ENCODE measurements around the gene DDX20.

DDX20 gene

GRCh38 chr1:111747947-111748346 lies 7.8 kb upstream of the DDX20 start:
- DNase-seq (ENCODE audit: low read depth) = no peak

- no peak for DNase-seq (ENCODE audit: low read depth)
These were observed 6.1 kb upstream of the DDX20 start for GRCh38 chr1:111749628-111750027.

- no peak for DNase-seq (ENCODE audit: low read depth)
These were observed 4.8 kb upstream of the DDX20 start for GRCh38 chr1:111750856-111751255.

- DNase-seq (ENCODE audit: low read depth) = no peak
These were observed 3.7 kb upstream of the DDX20 start for GRCh38 chr1:111751906-111752575.

- peak; percentile 6 for DNase-seq (ENCODE audit: low read depth)
These were observed 744 bp upstream of the DDX20 start for GRCh38 chr1:111754984-111755330.

GRCh38 chr1:111756124-111756513 lies 418 bp downstream of the DDX20 start:
- no peak for DNase-seq (ENCODE audit: low read depth)

- DNase-seq (ENCODE audit: low read depth) = no peak
These were observed 2.7 kb downstream of the DDX20 start for GRCh38 chr1:111758373-111758772.

GRCh38 chr1:111761717-111762116 lies 6.0 kb downstream of the DDX20 start:
- DNase-seq (ENCODE audit: low read depth) = no peak

GRCh38 chr1:111762332-111762731 lies 6.6 kb downstream of the DDX20 start:
- no peak for DNase-seq (ENCODE audit: low read depth)

GRCh38 chr1:111768023-111768422 lies 12.3 kb downstream of the DDX20 start:
- DNase-seq (ENCODE audit: low read depth) = no peak

- DNase-seq (ENCODE audit: low read depth) = no peak
These were observed 12.9 kb downstream of the DDX20 start for GRCh38 chr1:111768625-111769024.

GRCh38 chr1:111769517-111770146 lies 13.9 kb downstream of the DDX20 start:
- peak; percentile 45 for DNase-seq (ENCODE audit: low read depth)

- DNase-seq (ENCODE audit: low read depth) = no peak
These were observed 15.2 kb downstream of the DDX20 start for GRCh38 chr1:111770916-111771315.

GRCh38 chr1:111775966-111776365 lies 20.3 kb downstream of the DDX20 start:
- DNase-seq (ENCODE audit: low read depth) = no peak

GRCh38 chr1:111776391-111776790 lies 20.7 kb downstream of the DDX20 start:
- DNase-seq (ENCODE audit: low read depth) = no peak

GRCh38 chr1:111776861-111777260 lies 21.2 kb downstream of the DDX20 start:
- DNase-seq (ENCODE audit: low read depth) = no peak

GRCh38 chr1:111777301-111777700 lies 21.6 kb downstream of the DDX20 start:
- no peak for DNase-seq (ENCODE audit: low read depth)

- no peak for DNase-seq (ENCODE audit: low read depth)
These were observed 22.4 kb downstream of the DDX20 start for GRCh38 chr1:111778066-111778465.

- no peak for DNase-seq (ENCODE audit: low read depth)
These were observed 22.9 kb downstream of the DDX20 start for GRCh38 chr1:111778541-111779051.

- no peak for DNase-seq (ENCODE audit: low read depth)
These were observed 23.8 kb downstream of the DDX20 start for GRCh38 chr1:111779546-111779945.

GRCh38 chr1:111784273-111784901 lies 28.7 kb downstream of the DDX20 start:
- DNase-seq (ENCODE audit: low read depth) = no peak

- no peak for DNase-seq (ENCODE audit: low read depth)
These were observed 31.0 kb downstream of the DDX20 start for GRCh38 chr1:111786669-111787207.

GRCh38 chr1:111789142-111789541 lies 33.4 kb downstream of the DDX20 start:
- no peak for DNase-seq (ENCODE audit: low read depth)

All from T follicular helper cell (primary cell).